Measurements from ENCODE around the gene KCNF1.

KCNF1 gene, protein sequence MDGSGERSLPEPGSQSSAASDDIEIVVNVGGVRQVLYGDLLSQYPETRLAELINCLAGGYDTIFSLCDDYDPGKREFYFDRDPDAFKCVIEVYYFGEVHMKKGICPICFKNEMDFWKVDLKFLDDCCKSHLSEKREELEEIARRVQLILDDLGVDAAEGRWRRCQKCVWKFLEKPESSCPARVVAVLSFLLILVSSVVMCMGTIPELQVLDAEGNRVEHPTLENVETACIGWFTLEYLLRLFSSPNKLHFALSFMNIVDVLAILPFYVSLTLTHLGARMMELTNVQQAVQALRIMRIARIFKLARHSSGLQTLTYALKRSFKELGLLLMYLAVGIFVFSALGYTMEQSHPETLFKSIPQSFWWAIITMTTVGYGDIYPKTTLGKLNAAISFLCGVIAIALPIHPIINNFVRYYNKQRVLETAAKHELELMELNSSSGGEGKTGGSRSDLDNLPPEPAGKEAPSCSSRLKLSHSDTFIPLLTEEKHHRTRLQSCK

DNA sequence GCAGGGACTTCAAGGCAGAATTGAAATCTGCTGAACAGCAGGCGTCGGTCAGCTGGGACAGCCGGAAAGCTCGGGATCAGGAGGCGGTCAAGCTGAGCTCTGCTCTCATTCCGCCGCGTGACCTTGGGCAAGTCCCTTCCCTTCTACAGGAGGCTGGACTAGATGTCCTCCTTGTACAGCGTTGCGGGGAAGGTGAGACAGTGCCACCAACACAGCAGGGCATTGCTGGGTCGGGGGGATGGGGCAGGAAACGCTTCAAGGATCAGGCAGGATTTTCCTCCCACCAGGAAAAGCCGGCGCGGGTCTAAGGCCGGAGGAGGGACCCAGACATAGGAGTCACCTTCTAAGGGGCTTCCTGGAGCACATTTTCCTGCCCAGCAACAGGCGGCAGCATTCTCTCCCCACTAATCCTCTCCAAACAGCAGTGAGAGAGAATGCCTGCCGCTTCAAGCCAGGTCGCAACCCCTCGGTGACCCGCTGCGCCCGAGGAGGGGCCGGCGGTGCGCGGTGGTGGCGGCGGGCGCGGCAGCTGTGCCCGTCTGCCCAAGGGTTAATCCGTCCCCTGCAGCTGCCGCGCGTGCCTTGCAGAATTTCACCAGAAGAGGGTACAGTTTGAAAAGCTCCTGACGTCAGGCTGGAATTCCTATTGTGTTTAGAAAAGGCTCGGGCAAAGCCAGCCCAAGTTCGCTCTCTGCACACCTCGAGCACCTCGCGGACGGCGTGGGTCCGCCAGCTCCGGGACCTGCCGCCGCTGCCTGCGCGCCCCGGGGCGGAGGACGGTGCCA lies at the start of gene KCNF1:
TSS of gene KCNF1 (plus strand) at position 644 of the 785 bp plus-strand sequence. CDS start 493 bp downstream, outside the sequence.
- DNase-seq (ENCODE audit: low spot score) = no peak

DNA sequence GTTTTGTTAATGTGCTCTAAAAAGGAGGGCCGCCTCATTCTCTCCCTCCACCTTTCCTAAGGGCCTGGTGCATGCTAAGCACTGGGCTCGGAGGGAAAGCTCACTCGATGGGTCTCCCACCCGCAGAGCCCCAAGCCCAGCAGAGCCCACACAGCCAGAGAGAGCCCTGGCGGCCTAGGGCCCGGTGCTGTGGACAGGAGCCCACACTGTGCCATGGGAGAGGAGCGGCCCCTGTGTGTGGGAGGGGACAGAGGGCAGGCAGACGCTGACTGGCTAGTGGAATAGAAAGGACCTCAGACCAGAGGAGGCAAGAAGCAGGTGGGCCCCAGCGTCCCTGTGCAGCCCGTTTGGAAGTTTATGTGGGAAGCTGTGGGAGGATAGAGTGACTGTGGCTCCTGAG lies 49.4 kb upstream of the KCNF1 start:
- DNase-seq (ENCODE audit: low spot score) = no peak

DNA sequence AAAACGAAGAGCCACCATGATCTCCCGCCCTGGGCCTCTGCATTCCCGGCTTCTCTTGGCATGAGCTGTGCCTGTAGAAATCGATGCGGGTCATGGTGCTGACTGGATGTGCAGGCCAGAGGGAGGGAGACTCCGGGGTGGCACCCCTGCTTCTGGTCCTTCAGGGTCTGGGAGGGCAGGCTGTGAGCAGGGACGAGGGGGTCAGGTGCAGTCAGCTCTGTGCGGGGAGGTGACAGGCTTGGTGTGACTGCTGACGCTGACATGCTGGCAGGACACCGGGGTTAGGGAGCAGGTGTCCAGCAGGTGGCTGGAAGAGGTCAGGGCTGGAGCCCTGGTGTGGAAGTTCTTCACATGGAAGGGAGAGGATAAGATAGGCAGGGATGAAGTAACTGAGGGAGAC lies 48.7 kb upstream of the KCNF1 start:
- no peak for DNase-seq (ENCODE audit: low spot score)

DNA sequence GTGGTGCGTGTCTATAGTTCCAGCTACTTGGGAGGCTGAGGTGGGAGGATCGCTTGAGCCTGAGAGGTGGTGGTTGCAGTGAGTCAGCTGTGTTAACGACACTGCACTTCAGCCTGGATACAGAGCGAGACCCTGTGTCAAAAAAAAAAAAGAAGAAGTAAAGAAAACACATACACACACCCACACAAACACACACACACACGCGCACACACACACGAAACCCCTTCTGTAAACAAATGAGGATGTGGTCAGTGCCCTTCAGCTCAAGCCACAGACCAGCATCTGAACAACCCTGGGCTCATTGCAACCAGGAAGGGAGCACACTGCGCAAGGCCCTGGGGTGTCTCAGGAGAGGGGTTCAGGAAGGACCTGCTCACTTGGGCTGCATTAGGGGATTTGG lies 47.9 kb upstream of the KCNF1 start:
- no peak for DNase-seq (ENCODE audit: low spot score)

DNA sequence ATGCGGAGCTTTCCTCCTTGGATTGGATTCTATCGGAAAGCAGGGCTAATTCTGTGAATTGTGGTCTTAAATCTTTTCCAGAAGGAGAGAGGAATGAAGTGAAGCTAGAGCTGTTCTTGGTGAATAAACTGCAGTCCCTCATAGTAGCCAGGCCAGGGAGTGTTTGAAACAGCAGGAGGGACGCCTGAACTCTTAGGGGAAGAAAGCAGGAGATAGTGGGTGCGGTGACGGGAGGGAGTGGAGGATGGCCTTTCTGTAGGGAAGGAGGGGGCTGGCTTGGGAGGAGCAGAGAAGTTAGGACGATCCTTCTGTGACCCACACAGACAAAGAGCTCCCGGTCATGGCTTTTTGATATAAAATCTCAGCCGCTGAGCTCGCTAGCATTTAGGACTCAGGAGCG lies 47.5 kb upstream of the KCNF1 start:
- DNase-seq (ENCODE audit: low spot score) = no peak

DNA sequence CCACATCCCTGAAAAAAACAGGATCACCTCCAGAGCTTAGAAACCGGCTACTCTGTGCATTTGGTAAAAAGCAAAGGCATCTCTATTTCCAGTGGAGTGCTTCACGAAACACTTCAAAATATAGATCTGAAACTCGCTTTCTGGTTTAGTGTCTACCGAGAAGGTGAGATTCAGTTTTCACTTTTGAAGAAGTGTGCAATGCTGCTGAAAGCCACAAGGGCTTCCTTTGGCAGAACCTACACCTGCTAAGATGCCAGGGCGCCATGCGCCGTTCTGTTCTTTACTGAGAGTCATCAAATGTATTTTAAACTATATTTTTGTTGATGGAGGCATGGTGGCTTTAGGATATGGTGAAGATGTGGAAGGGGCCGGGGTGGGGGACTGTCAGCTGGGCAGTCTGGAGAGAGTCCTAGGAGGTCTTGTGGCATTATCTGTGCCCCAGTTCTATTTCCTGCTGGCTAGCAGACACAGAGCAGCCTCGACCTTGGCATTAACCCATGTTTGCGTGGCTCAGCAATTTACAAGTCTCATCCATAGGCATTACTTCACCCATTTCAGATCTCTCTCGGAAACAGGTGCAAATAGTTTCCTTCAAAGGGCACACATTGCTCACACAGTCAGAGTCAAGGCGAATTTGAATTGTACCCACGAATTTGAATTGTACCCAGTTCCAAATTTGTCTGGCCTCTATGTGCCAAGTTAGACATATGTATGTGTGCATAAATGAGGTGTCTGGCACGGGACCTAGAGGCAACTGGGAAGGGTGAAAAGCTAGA lies 46.7 kb upstream of the KCNF1 start:
- DNase-seq (ENCODE audit: low spot score) = no peak

DNA sequence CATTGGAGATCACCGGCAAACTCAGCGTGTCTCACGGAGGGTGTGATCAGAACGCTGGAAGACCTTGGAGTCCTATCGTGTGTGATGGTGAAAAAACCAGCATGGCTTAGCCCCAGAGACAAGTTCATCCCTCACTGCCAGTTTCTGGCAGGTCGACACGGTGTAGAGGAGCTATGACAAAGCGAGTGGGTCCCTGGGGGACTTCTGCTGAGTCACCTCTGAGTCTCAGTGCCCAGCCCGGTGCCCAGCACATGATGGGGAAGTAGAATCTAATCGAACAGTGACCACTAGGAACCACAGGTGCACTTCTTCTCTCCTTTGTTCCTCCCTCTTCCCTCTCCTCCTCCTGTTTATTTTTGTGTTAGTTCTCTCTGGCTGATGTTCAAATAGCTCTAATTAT lies 45.9 kb upstream of the KCNF1 start:
- no peak for DNase-seq (ENCODE audit: low spot score)

DNA sequence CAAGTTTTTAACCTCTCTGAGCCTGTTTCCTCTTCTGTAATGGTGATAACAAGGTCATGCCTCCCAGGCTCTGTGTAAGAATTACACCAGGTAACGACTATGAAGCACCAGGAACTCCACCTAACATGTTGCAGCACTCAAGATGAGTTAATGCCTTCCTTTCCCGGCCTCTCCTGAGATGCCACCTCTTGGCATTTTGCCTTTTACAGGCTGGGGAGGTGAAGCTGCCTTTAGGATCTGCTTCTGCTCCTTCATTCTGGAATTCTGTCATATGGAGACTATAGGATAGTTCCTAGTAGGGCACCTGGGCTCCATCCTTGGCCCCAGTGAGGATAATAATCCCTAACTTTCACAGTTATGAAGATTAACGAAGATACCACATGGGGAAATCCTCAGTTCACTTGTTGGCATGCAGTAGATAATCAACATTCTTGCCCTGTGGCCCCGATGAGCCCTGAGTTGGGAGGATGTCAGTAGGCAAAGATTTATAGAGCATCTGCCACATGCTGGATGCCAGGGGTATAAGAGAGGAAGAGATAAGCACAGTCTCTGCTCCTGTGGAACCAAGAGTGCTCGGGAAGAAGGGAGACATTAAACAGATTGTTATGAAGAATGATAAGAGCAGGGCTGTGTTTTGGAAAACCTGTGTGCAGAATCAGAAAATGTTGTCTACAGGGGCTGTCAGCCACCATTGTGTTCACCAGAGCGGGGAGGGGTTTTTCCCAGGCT lies 43.9 kb upstream of the KCNF1 start:
- DNase-seq (ENCODE audit: low spot score) = no peak

DNA sequence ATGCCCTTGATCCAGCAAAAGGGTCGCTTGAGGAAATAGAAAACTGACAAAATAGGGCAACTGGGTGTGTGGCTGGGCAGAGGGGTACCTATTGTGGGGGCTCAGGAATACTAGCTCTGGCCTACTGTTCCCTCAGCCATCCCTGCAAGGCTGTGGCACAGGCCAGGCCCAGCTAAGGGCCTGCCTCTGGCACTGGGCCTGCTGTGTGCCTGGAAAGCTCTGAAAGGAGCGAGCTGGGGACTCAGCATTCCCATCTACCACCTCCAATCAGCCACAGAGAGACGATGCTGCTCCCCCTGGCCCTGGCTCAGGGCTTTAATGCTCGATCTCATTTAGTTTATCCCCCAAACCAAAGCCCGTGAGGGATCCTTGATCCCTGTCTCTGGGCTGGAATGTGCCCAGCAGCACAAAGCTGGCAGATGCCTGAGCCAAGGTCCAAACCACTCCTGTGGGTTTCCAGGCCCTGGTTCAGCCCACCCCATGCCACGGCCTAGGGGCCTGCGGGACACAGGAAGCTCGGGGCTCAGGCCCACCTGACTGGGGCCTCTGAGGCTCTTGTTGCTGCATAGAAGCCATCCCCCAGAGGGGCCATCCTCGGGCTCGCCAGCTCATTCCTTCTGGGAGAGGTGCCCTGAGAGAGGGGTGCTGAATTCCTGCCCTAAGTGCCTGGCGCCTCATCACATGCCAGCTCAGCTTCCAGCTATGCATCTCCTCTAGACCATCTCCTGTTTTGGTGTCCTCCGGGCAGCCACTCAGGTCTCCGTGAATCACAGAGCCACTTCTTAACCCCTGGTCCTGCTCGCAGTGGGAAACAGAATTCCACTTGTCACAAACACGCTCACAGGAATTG lies 43.0 kb upstream of the KCNF1 start:
- DNase-seq (ENCODE audit: low spot score) = no peak

DNA sequence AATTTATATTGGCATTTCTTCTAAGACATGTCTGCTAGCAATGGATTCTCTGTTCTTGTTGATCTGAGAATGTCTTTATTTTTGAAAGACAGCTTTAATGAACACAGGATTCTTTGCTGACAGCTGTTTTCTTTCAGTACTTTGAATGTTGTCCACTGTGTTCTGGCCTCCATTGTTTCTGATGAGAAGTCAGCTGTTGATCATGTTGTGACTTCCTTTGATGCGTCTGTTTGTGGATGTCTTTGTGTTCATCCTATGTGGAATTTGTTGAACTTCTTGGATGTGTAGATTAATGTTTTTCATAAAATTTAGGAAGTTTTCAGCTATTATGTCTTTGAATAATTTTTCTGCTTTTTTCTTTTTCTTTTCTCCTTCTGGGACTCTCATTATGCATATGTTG lies 39.8 kb upstream of the KCNF1 start:
- DNase-seq (ENCODE audit: low spot score) = no peak

DNA sequence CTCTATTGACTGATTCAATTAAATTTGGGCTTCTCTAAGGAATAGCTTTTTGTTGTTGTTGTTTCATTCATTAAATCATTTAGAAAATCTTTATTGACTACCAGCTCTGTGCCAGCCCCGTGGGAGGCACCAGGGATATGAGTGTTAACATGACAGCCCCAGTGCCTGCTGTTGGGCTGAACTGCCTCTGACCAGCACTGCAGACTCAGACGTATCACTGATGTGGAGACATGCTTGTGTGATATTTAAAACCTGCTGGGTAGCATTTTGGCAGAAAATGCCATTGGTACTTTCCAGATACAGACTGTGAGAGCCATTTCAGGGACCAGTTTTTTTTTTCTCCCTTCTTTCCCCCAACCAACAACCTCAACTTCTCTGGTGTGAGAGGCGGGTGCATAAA lies 38.6 kb upstream of the KCNF1 start:
- DNase-seq (ENCODE audit: low spot score) = no peak

DNA sequence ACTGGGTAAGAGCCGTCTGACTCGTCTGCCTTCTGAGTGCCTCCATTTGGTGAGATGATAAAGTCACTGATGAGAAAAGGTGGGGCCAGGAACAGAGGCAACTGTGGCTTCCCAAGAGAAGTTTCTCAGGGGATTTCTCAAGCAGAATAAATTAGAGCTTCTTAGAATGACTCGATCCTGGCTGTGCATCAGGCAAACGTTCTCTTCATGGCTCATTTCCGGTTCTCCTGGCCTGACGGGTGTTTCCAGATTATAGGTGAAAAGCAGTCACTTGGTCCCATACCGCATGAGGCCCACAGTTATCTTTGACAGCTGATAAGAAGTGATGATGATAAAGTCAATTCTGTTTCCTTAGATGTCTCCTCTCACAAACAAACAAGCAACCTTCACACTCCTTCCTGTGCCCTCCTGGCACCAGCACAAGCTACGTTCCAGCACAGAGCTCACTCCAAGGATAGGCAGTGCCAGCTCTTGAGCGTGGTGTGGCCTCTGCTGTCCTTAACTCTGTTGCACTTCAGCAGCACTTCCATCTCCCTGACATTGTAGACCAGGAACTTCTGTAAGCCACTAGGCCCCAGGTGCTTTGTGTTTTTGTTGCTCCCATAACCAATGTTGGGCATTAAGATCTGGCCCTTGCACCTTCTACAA lies 37.8 kb upstream of the KCNF1 start:
- no peak for DNase-seq (ENCODE audit: low spot score)

DNA sequence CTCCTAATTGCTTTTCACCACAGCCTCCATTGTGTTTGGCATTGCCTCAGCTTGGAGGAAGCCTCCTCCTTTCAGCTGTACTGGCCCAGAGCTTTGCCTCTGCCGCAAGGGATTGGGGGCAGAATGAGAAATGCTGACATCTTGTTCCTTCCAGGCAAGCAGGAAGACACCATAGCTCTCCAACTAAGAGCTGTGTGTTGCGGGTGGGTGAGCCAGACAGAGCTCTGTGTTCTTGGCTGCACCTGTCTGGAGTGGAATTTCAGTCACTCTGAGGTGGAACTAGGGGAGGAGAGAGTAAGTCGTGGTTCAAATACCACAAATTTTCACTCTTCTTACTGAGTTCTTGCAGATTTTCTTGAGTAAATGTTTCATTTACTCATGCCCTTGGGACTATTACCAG lies 36.6 kb upstream of the KCNF1 start:
- no peak for DNase-seq (ENCODE audit: low spot score)

DNA sequence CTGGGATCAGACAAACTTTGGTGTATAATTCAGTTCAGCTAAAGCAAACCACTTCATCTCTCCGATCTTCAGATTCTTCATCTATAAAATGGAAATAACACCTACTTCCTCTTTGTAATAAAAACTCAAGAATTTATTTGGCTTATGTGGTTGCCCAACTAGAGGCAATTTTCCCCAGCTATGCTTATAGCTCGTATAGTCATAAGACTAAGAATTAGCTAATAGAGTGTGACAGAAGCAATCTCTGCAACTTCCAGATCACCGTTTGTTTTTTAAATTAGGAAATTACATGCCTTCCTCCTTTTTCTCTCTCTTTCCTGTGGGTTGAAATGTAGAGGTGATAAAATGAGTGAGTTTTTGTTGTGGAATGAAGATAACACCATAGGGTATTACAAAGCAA lies 35.3 kb upstream of the KCNF1 start:
- DNase-seq (ENCODE audit: low spot score) = no peak

DNA sequence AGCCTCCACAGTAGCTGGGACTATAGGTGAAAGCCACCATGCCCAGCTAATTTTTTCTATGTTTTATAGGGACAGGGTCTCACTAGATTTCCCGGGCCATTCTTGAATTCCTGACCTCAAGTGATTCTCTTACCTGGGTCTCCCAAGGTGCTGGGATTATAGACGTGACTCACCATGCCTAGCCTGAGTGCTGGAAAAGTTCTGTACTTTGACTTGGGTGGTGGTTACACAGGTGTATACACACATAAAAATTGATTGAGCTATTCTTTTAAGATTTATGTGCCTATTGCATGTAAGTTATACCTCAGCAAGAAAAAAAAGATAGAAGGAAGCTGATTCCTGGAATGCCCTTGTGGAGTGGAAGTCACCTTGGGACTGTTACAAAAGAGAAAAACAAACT lies 34.8 kb upstream of the KCNF1 start:
- DNase-seq (ENCODE audit: low spot score) = no peak

DNA sequence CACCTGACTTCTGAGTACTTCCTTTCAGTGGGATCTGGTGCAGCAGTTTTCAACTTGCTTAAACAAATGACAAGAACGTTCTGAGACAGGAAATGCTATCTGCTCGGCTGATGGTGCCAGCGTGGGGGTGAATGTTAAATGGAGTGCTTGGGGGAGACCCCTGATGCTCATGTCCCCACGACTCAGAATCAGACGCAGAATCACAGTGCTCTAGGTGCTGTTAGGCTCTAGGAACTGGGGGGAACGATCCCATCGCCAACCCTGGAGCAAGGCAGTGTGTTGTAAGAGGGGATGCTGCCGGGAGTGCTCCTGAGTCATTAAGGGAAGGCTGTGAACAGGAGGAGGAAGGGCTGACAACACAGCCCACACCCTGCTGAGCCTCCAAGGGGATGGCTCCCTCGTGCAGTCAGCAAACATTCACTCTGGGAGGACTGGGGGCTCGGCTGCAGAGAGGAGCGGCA lies 34.1 kb upstream of the KCNF1 start:
- no peak for DNase-seq (ENCODE audit: low spot score)

DNA sequence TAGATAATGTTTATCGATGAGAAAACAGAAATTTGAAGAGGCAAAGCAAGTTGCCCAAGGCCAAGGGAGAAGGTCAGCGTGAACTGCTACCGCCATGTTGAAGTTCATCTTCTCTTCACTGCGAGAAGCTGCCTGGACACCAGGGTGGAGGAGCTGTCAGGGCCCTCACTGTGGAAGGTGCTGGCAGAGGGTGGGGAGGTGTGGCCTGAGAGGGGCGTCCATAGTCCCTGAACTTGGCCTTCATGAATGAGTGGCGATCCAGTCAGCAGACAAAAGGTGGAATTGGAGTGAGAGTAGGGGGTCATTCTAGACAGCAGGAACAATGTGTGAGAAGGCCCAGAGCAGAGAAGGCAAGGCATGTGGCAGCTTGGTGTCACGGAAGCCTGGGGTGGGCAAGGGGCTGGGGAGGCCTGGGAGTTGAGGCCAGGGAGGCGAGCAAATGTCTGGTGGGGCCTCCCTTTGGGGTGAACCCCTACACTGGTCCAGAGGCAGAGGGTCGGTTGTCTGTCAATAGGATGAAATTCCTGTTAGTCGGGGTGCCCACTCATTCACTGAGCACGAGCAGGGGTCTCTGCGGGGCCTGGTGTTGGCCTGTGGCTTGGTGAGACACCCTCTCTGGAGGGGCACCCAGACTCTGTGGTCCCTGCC lies 33.3 kb upstream of the KCNF1 start:
- no peak for DNase-seq (ENCODE audit: low spot score)

DNA sequence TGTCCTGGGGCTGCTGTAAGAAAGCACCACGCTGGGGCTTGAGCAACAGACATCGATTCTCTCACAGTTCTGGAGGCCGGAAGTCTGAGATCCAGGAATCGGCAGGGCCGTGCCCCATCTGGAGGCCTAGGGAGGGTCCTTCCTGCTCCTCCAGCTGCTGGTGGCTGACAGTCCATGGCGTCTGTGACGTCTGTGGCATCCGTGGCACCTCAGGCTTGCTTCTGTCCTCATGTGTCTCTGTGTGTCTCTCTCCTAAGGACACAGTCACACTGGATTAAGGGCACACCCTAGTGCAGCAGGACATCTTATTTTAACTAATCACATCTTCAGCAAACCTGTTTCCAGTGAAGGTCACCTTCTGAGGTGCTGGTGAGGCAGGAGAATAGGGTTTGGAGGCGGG lies 32.6 kb upstream of the KCNF1 start:
- no peak for DNase-seq (ENCODE audit: low spot score)

Measured in hematopoietic multipotent progenitor cell treated with erythropoietin and hydrocortisone succinate and interleukin-3 and kit ligand, for 15 days (in vitro differentiated cells).